ENCODE results near the gene MRPL27. TPM values are rescaled to one million over a fixed set of nuclear protein-coding genes. Genes with fewer than 3 reads are reported as not detected.

MRPL27 gene
- total RNA-seq, 2 experiments from 2014 or later, result 68.8 to 80.2 TPM

GRCh38 chr17:50380369-50381259, 7.6 kb upstream of the MRPL27 start:
- Histone ChIP-seq H2AFZ (ENCODE audit: low read length) (no peak overlapping the region), H3K27ac (ENCODE audit: low read depth, low read length, poor library complexity, severe bottlenecking) (no peak overlapping the region), H3K9me2 (ENCODE audit: insufficient read depth, low read length) (no peaks in the 10 kb centered on the region), H3K79me2 (ENCODE audit: insufficient read depth, low read depth, low read length) (no peaks in the 10 kb centered on the region), H3K4me1 (ENCODE audit: insufficient read depth, low read length, poor library complexity, severe bottlenecking) (no peaks in the 10 kb centered on the region), H4K20me1 (ENCODE audit: insufficient read depth, low read length) (no peaks in the 10 kb centered on the region), H3K4me3 (ENCODE audit: low read depth, low read length, poor library complexity, severe bottlenecking) (no peak overlapping the region), H3K9me3 (ENCODE audit: low read length) (no peaks in the 10 kb centered on the region), H3K36me3 (ENCODE audit: insufficient read depth, low read length) (peaks cover 96% of the 10 kb centered on the region), H3K4me2 (ENCODE audit: low read length) (no peak overlapping the region)
- no TSS peak for BruUV-seq (replicated peaks)
- ChIA-PET CTCF (ENCODE audit: unreplicated experiment) (interaction anchor here (0.6 kb wide), 1 partner anchor 335 kb away, joined by 3 read pairs; no protein-coding TSS in a partner anchor), POLR2A (interaction anchor here (0.8 to 1.2 kb wide), 3 partner anchors 9 to 11 kb away, joined by 3 to 4 read pairs (median 4); no protein-coding TSS in a partner anchor)
- intact Hi-C loops (cut with micrococcal nuclease; ENCODE audit: unreplicated experiment), result no loop called here
- peak; percentile 63 for TF ChIP-seq CTCF (conservative IDR thresholded peaks at IDR 0.05; ENCODE audit: low read length)
- no peak for TF ChIP-seq EZH2phosphoT487 (IDR thresholded peaks at IDR 0.05; ENCODE audit: borderline replicate concordance, low read depth, low read length)
- no peak for DNase-seq (ENCODE audit: low spot score)

- POLR2A ChIA-PET, result interaction anchor here (0.8 kb wide), 1 partner anchor 11 kb away, joined by 4 read pairs; no protein-coding TSS in a partner anchor
- no peaks in the 10 kb centered on the region for H3K4me1 ChIP-seq (ENCODE audit: insufficient read depth, low read length, poor library complexity, severe bottlenecking)
- intact Hi-C loops (cut with micrococcal nuclease; ENCODE audit: unreplicated experiment), result no loop called here
- no peak for DNase-seq (ENCODE audit: low spot score)
- H2AFZ ChIP-seq (ENCODE audit: low read length), result no peak overlapping the region
- H3K79me2 ChIP-seq (ENCODE audit: insufficient read depth, low read depth, low read length), result no peaks in the 10 kb centered on the region
- no peak overlapping the region for H3K4me3 ChIP-seq (ENCODE audit: low read depth, low read length, poor library complexity, severe bottlenecking)
- H3K36me3 ChIP-seq (ENCODE audit: insufficient read depth, low read length), result peaks cover 93% of the 10 kb centered on the region
- no peak for TF ChIP-seq EZH2phosphoT487 (IDR thresholded peaks at IDR 0.05; ENCODE audit: borderline replicate concordance, low read depth, low read length)
- H3K4me2 ChIP-seq (ENCODE audit: low read length), result no peak overlapping the region
- H4K20me1 ChIP-seq (ENCODE audit: insufficient read depth, low read length), result no peaks in the 10 kb centered on the region
- CTCF ChIA-PET (ENCODE audit: unreplicated experiment), result no interaction called here
- no peaks in the 10 kb centered on the region for H3K9me2 ChIP-seq (ENCODE audit: insufficient read depth, low read length)
- H3K27ac ChIP-seq (ENCODE audit: low read depth, low read length, poor library complexity, severe bottlenecking), result no peak overlapping the region
- H3K9me3 ChIP-seq (ENCODE audit: low read length), result no peaks in the 10 kb centered on the region
- BruUV-seq (replicated peaks), result no TSS peak
Measured at GRCh38 chr17:50379351-50380132, 6.6 kb upstream of the MRPL27 start.

GRCh38 chr17:50375858-50376538, 3.0 kb upstream of the MRPL27 start:
- H3K4me1 ChIP-seq (ENCODE audit: insufficient read depth, low read length, poor library complexity, severe bottlenecking), result peaks cover 15% of the 10 kb centered on the region
- no peak for DNase-seq (ENCODE audit: low spot score)
- no peak overlapping the region for H3K4me2 ChIP-seq (ENCODE audit: low read length)
- no peaks in the 10 kb centered on the region for H3K9me2 ChIP-seq (ENCODE audit: insufficient read depth, low read length)
- no TSS peak for BruUV-seq (replicated peaks)
- ChIA-PET POLR2A (interaction anchor here (4.7 kb wide), 1 partner anchor 21 kb away, joined by 33 read pairs; the partner anchor contains the start of gene LRRC59), CTCF (ENCODE audit: unreplicated experiment) (no interaction called here)
- H3K36me3 ChIP-seq (ENCODE audit: insufficient read depth, low read length), result peaks cover 66% of the 10 kb centered on the region
- H3K9me3 ChIP-seq (ENCODE audit: low read length), result no peaks in the 10 kb centered on the region
- H4K20me1 ChIP-seq (ENCODE audit: insufficient read depth, low read length), result no peaks in the 10 kb centered on the region
- H2AFZ ChIP-seq (ENCODE audit: low read length), result no peak overlapping the region
- peaks cover 24% of the 10 kb centered on the region for H3K79me2 ChIP-seq (ENCODE audit: insufficient read depth, low read depth, low read length)
- H3K4me3 ChIP-seq (ENCODE audit: low read depth, low read length, poor library complexity, severe bottlenecking), result no peak overlapping the region
- H3K27ac ChIP-seq (ENCODE audit: low read depth, low read length, poor library complexity, severe bottlenecking), result no peak overlapping the region
- intact Hi-C loops (cut with micrococcal nuclease; ENCODE audit: unreplicated experiment), result no loop called here
- TF ChIP-seq CTCF (conservative IDR thresholded peaks at IDR 0.05; ENCODE audit: low read length), result no peak
- TF ChIP-seq EZH2phosphoT487 (IDR thresholded peaks at IDR 0.05; ENCODE audit: borderline replicate concordance, low read depth, low read length), result no peak

Data from OCI-LY7 (cell line).